Uterus (tissue), 2 donors: ENCODE data around the gene CDC26.

Source experiments
- POLR2A ChIP-seq, 2 donors: fragments of 450-650 bp; IDR thresholded peaks; one replicate each; pipeline ENCODE4 v1.6.1; 2016; ENCODE audit warnings: antibody characterized with exemption in 2 of 2, mild to moderate bottlenecking in 1 of 2, moderate library complexity in 1 of 2
- TF ChIP-seq, protein P1 (sequence below), 4 experiments: fragments of 200-600 bp in 2 of 4; fragments of 450-650 bp in 2 of 4; sonication (generic) in 2 of 4; IDR thresholded peaks; one replicate each; pipeline ENCODE4 v1.5.1; 2016 to 2019; ENCODE audit warnings: antibody characterized with exemption in 4 of 4, mild to moderate bottlenecking in 2 of 4, moderate library complexity in 1 of 4

DNA sequence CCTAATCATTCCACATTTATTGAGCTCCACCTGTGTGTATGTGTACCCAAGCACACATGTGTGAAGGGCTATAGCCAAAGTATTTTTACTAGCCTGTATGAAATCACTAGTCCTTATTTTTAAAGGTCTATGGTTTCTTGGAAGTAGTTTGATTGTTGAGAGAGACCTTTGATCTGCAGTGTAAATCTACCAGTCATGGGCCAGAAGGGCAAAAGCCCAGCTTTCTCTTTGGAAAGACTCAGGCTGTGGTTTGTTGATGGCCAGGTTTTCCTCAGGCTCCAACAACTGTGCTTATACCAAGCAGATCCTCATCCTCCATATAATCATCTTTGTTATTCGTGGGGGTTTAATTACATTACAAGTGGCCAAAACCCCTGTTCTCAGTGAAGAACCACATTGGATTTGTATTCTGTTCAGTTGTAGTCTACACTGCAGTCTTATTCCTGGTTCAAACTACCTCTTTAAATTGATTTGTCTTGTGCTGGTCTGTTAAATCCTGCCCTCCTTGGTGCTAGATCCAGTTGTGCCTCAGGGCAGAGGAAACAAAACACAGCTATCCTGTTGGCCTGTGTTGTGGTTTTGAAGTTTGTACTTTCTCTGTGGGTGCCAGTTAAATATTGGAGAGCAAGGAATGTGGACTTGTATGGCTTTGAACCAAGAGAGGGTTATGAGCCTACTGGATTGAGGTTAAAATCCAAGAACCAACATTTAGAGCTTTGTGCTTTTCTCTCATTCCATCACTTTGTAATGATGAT is 13.3 kb downstream of the CDC26 start:
- TF ChIP-seq, protein P1, sequence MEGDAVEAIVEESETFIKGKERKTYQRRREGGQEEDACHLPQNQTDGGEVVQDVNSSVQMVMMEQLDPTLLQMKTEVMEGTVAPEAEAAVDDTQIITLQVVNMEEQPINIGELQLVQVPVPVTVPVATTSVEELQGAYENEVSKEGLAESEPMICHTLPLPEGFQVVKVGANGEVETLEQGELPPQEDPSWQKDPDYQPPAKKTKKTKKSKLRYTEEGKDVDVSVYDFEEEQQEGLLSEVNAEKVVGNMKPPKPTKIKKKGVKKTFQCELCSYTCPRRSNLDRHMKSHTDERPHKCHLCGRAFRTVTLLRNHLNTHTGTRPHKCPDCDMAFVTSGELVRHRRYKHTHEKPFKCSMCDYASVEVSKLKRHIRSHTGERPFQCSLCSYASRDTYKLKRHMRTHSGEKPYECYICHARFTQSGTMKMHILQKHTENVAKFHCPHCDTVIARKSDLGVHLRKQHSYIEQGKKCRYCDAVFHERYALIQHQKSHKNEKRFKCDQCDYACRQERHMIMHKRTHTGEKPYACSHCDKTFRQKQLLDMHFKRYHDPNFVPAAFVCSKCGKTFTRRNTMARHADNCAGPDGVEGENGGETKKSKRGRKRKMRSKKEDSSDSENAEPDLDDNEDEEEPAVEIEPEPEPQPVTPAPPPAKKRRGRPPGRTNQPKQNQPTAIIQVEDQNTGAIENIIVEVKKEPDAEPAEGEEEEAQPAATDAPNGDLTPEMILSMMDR (IDR thresholded peaks at IDR 0.05): no peak
- TF ChIP-seq POLR2A (IDR thresholded peaks at IDR 0.05): no peak
